GM23248 (cell line): ENCODE results near the gene DCLK2. TPM values are rescaled to one million over a fixed set of nuclear protein-coding genes. Genes with fewer than 3 reads are reported as not detected.

Experiments
- DNase-seq: peaks from one replicate; pipeline ENCODE4 v3.0.0-alpha.2; 2015
- H2AFZ ChIP-seq: fragments of 200-600 bp; sonication (generic); 2 replicates; pipeline ENCODE4 v1.6.1; 2016; ENCODE audit warnings: antibody characterized with exemption
- H3F3A ChIP-seq: fragments of 200-600 bp; sonication (generic); 2 replicates; pipeline ENCODE4 v1.6.1; 2016; ENCODE audit warnings: mild to moderate bottlenecking, antibody characterized with exemption, mixed run types; ENCODE audit not compliant: insufficient read depth
- H3K27ac ChIP-seq: fragments of 200-600 bp; sonication (generic); 2 replicates; pipeline ENCODE4 v1.5.1; 2016; ENCODE audit warnings: mild to moderate bottlenecking
- H3K27me3 ChIP-seq: fragments of 200-600 bp; sonication (generic); replicated peaks from 2 replicates; pipeline ENCODE4 v1.6.1; 2016; ENCODE audit warnings: mild to moderate bottlenecking; ENCODE audit not compliant: insufficient read depth
- H3K36me3 ChIP-seq: fragments of 200-600 bp; sonication (generic); 2 replicates; pipeline ENCODE4 v1.6.1; 2016; ENCODE audit warnings: low read depth, mild to moderate bottlenecking
- H3K4me1 ChIP-seq: fragments of 200-600 bp; sonication (generic); 2 replicates; pipeline ENCODE4 v1.6.1; 2016; ENCODE audit warnings: mild to moderate bottlenecking; ENCODE audit not compliant: insufficient read depth
- H3K4me2 ChIP-seq: fragments of 200-600 bp; sonication (generic); one replicate; pipeline ENCODE4 v1.6.1; 2016; ENCODE audit warnings: mild to moderate bottlenecking; ENCODE audit not compliant: unreplicated experiment
- H3K4me3 ChIP-seq: fragments of 200-600 bp; sonication (generic); 2 replicates; pipeline ENCODE4 v1.5.1; 2016; ENCODE audit warnings: mild to moderate bottlenecking
- H3K79me2 ChIP-seq: fragments of 200-600 bp; sonication (generic); 2 replicates; pipeline ENCODE4 v1.6.1; 2016; ENCODE audit warnings: mild to moderate bottlenecking; ENCODE audit not compliant: insufficient read depth
- H3K9ac ChIP-seq: fragments of 200-600 bp; sonication (generic); 2 replicates; pipeline ENCODE4 v1.6.1; 2016; ENCODE audit warnings: mild to moderate bottlenecking
- H3K9me2 ChIP-seq: fragments of 200-600 bp; sonication (generic); 2 replicates; pipeline ENCODE4 v1.6.1; 2016; ENCODE audit warnings: mixed run types, mild to moderate bottlenecking, moderate library complexity; ENCODE audit not compliant: insufficient read depth
- H3K9me3 ChIP-seq: fragments of 200-600 bp; sonication (generic); one replicate; pipeline ENCODE4 v1.6.1; 2017; ENCODE audit warnings: low read depth
- H4K20me1 ChIP-seq: fragments of 200-600 bp; sonication (generic); 2 replicates; pipeline ENCODE4 v1.6.0; 2016; ENCODE audit not compliant: insufficient read depth
- EZH2 ChIP-seq: fragments of 200-600 bp; sonication (generic); IDR thresholded peaks from 2 replicates; pipeline ENCODE4 v1.6.1; 2018; ENCODE audit warnings: antibody characterized with exemption, mild to moderate bottlenecking; ENCODE audit not compliant: insufficient read depth, poor library complexity, severe bottlenecking
- EZH2phosphoT487 ChIP-seq: fragments of 200-600 bp; sonication (generic); IDR thresholded peaks from 2 replicates; pipeline ENCODE4 v1.6.1; 2018; ENCODE audit warnings: antibody characterized with exemption, moderate library complexity, mild to moderate bottlenecking, low read depth; ENCODE audit not compliant: insufficient read depth
- WGBS, 2 experiments: methylation state at CpG; one replicate each; pipeline ENCODE4 v1.1.6; 2015 to 2017; ENCODE audit warnings: low lambda C conversion rate in 2 of 2, low coverage in 1 of 2; ENCODE audit errors: missing lambda C conversion rate in 2 of 2; 5-methylcytosine and 5-hydroxymethylcytosine counted together
- in situ Hi-C: fragments of 300-500 bp; cut with MboI; formaldehyde crosslinking; loops from 2 replicates; pipeline ENCODE4 v1.15.0; 2020
- polyA plus RNA-seq: library from polyadenylated mRNA; unstranded; fragments of >200 nt; fragmentation: Nextera tagmentation; extraction: Ambion mirVana; gene quantifications from 2 replicates; pipeline ENCODE4 v1.2.1, GENCODE V29; 2016
- total RNA-seq: library from RNA; depleted of rRNA; stranded (reverse); fragments of >200 nt; shearing (Covaris generic); gene quantifications from 2 replicates; pipeline ENCODE4 v1.2.3, GENCODE V29; 2014

The DCLK2 gene
- total and polyA plus RNA-seq, 2 experiments from 2014 or later = 1.3 to 2.9 TPM

- WGBS, 2 experiments = 91 to 93% methylated on average over 3 of the region's 3 CpGs
- H2AFZ ChIP-seq = no peak overlapping the region
- in situ Hi-C loops = no loop called here
- H3F3A ChIP-seq = peaks cover 13% of the 10 kb centered on the region; the same call in 1 of the 2 replicates
- no peaks in the 10 kb centered on the region for H3K36me3 ChIP-seq
- no peaks in the 10 kb centered on the region for H3K9me3 ChIP-seq
- no peak overlapping the region for H3K4me3 ChIP-seq
- no peaks in the 10 kb centered on the region; the same call in 1 of the 2 replicates for H4K20me1 ChIP-seq
- no peak overlapping the region for H3K27ac ChIP-seq
- no peak for DNase-seq
- H3K4me2 ChIP-seq = no peak overlapping the region
- no peaks in the 10 kb centered on the region for H3K27me3 ChIP-seq
- peaks cover 39% of the 10 kb centered on the region for H3K79me2 ChIP-seq
- TF ChIP-seq EZH2 = no peak
- no peak for TF ChIP-seq EZH2phosphoT487
- H3K9me2 ChIP-seq = no peaks in the 10 kb centered on the region
- no peak overlapping the region for H3K9ac ChIP-seq
- peaks cover 14% of the 10 kb centered on the region for H3K4me1 ChIP-seq
Observed at GRCh38 chr4:150117629-150118028, 39.4 kb downstream of the DCLK2 start.

DNA sequence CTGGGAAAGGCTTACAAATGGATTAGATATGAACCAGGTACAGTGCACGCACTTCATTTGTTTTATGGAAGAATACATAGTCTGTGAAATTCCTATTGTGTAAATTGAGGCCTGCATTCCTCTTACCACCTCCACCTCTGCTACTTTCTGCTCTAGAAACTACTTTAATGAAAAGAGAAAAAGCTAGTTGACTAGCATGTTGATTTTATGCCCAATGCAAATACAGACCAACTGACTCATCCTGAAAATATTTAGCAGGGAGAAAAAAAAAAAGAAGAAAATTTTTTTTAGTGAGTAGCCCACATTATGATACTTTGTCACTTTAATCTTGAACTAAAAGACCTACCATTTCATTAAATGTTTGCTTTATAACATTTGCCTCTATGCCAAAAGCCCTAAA is 41.2 kb downstream of the DCLK2 start:
- Histone ChIP-seq H3K27me3 (no peaks in the 10 kb centered on the region), H2AFZ (no peak overlapping the region), H3K36me3 (no peaks in the 10 kb centered on the region), H3K9me2 (no peaks in the 10 kb centered on the region), H3K4me1 (peaks cover 14% of the 10 kb centered on the region), H3K9ac (no peak overlapping the region), H3F3A (peaks cover 13% of the 10 kb centered on the region; the same call in 1 of the 2 replicates), H3K27ac (no peak overlapping the region), H3K4me2 (peak overlapping the region; percentile 39), H4K20me1 (no peaks in the 10 kb centered on the region; the same call in 1 of the 2 replicates), H3K4me3 (no peak overlapping the region), H3K9me3 (no peaks in the 10 kb centered on the region), H3K79me2 (peaks cover 21% of the 10 kb centered on the region; the same call in 1 of the 2 replicates)
- DNase-seq = peak; percentile 71
- TF ChIP-seq EZH2phosphoT487 (no peak), EZH2 (no peak)
- 58% methylated on average over 1 of the region's 1 CpG for WGBS, 2 experiments
- in situ Hi-C loops = no loop called here

- DNase-seq = no peak
- Histone ChIP-seq H3K9me2 (no peaks in the 10 kb centered on the region), H3K4me3 (no peak overlapping the region), H3K27me3 (no peaks in the 10 kb centered on the region), H3K27ac (no peak overlapping the region), H3K36me3 (no peaks in the 10 kb centered on the region), H3K9me3 (no peaks in the 10 kb centered on the region), H3K79me2 (0 out of 2 replicates have a peak, but pooled peaks cover 2% of the 10 kb centered on the region), H3K4me2 (no peak overlapping the region), H4K20me1 (no peaks in the 10 kb centered on the region; the same call in 1 of the 2 replicates), H3K4me1 (peaks cover 35% of the 10 kb centered on the region), H2AFZ (no peak overlapping the region), H3F3A (peaks cover 29% of the 10 kb centered on the region), H3K9ac (no peak overlapping the region)
- TF ChIP-seq EZH2phosphoT487 (no peak), EZH2 (no peak)
- WGBS, 2 experiments = 76 to 86% methylated on average over 2 of the region's 2 CpGs
- in situ Hi-C loops = no loop called here
Observed at GRCh38 chr4:150123087-150123486, 44.8 kb downstream of the DCLK2 start.

GRCh38 chr4:150123796-150124677 is 45.8 kb downstream of the DCLK2 start:
- Histone ChIP-seq H3K27ac (no peak overlapping the region), H3K9me2 (no peaks in the 10 kb centered on the region), H3K36me3 (no peaks in the 10 kb centered on the region), H3K4me2 (no peak overlapping the region), H4K20me1 (no peaks in the 10 kb centered on the region; the same call in 1 of the 2 replicates), H3K9me3 (no peaks in the 10 kb centered on the region), H3K4me3 (no peak overlapping the region), H3K4me1 (peaks cover 36% of the 10 kb centered on the region), H3K27me3 (no peaks in the 10 kb centered on the region), H3K9ac (no peak overlapping the region), H3K79me2 (peaks cover 8% of the 10 kb centered on the region; the same call in 1 of the 2 replicates), H3F3A (peaks cover 34% of the 10 kb centered on the region), H2AFZ (no peak overlapping the region)
- 60 to 68% methylated on average over 10 of the region's 10 CpGs for WGBS, 2 experiments
- TF ChIP-seq EZH2phosphoT487 = no peak
- no peak for TF ChIP-seq EZH2
- DNase-seq = no peak
- in situ Hi-C loops = no loop called here
